HG02798 (cell line): ENCODE measurements around the gene CD14.
"Not testable (repeated sequence)": the region's sequence is repeated elsewhere in the genome, so short reads cannot be mapped to it uniquely, and the experiment has no call there.

Source experiments
- ATAC-seq: cut with Tn5 transposase; IDR thresholded peaks from one replicate; pipeline ENCODE4 v1.9.1; 2021; ENCODE audit warnings: mild to moderate bottlenecking; ENCODE audit not compliant: unreplicated experiment, poor library complexity

CD14 gene

GRCh38 chr5:140633021-140633471 lies at the start of gene CD14:
Gene CD14 (minus strand): TSS chr5:140633175. CDS start chr5:140633071, 104 bp downstream.
- no peak for ATAC-seq

GRCh38 chr5:140678993-140679392 lies 46.0 kb upstream of the CD14 start:
- no peak for ATAC-seq

GRCh38 chr5:140677947-140678346 lies 45.0 kb upstream of the CD14 start:
- peak; percentile 63 for ATAC-seq

GRCh38 chr5:140674629-140675028 lies 41.7 kb upstream of the CD14 start:
- no peak for ATAC-seq

GRCh38 chr5:140674211-140674610 lies 41.2 kb upstream of the CD14 start:
- no peak for ATAC-seq

- no peak for ATAC-seq
These were observed 40.4 kb upstream of the CD14 start, which contains the start of gene DND1 for GRCh38 chr5:140673187-140673976. Gene DND1 (minus strand): TSS chr5:140673576. CDS start chr5:140673542, 34 bp downstream.

GRCh38 chr5:140672455-140673186 lies 39.6 kb upstream of the CD14 start:
- no peak for ATAC-seq

GRCh38 chr5:140671472-140672125 lies 38.6 kb upstream of the CD14 start:
- ATAC-seq: no peak

- not testable (repeated sequence) for ATAC-seq
These were observed 38.1 kb upstream of the CD14 start for GRCh38 chr5:140671035-140671434.

- ATAC-seq: peak; percentile 99
These were observed 31.6 kb upstream of the CD14 start, which contains the start of gene WDR55 for GRCh38 chr5:140664359-140665119. Gene WDR55 (plus strand): TSS chr5:140664904. CDS start chr5:140664913, 9 bp downstream.

- ATAC-seq: no peak
These were observed 31.0 kb upstream of the CD14 start for GRCh38 chr5:140664030-140664358.

- ATAC-seq: not testable (repeated sequence)
These were observed 27.4 kb upstream of the CD14 start for GRCh38 chr5:140660371-140660770.

- ATAC-seq: no peak
These were observed 25.9 kb upstream of the CD14 start for GRCh38 chr5:140658870-140659269.

- ATAC-seq: no peak
These were observed 14.1 kb upstream of the CD14 start for GRCh38 chr5:140647042-140647419.

GRCh38 chr5:140642718-140643117 lies 9.7 kb upstream of the CD14 start:
- no peak for ATAC-seq

GRCh38 chr5:140641716-140642115 lies 8.7 kb upstream of the CD14 start:
- ATAC-seq: no peak

- peak; percentile 96 for ATAC-seq
These were observed 6.4 kb upstream of the CD14 start, which contains the start of gene TMCO6 for GRCh38 chr5:140639148-140639981. Gene TMCO6 (plus strand): TSS chr5:140639451. CDS start chr5:140639528, 77 bp downstream.

- not testable (repeated sequence) for ATAC-seq
These were observed 5.8 kb upstream of the CD14 start for GRCh38 chr5:140638898-140639147.

GRCh38 chr5:140637371-140638100 lies 4.6 kb upstream of the CD14 start:
- ATAC-seq: no peak
